ENCODE results near the gene PDE1C. TPM values are rescaled to one million over a fixed set of nuclear protein-coding genes. Genes with fewer than 3 reads are reported as not detected.

The PDE1C gene
- total RNA-seq, 1 donor from 2014 or later, result 1.2 TPM

GRCh38 chr7:32074787-32075585 is 4.8 kb upstream of the PDE1C start:
- no peak for DNase-seq

- no peak for DNase-seq
These were observed 3.3 kb upstream of the PDE1C start for GRCh38 chr7:32073533-32073932.

GRCh38 chr7:32072397-32072796 is 2.2 kb upstream of the PDE1C start:
- DNase-seq, result no peak

GRCh38 chr7:32071466-32072091 is 1.4 kb upstream of the PDE1C start:
- no peak for DNase-seq

- no peak for DNase-seq
These were observed 179 bp downstream of the PDE1C start for GRCh38 chr7:32070051-32070405.

- DNase-seq, result no peak
These were observed 1.0 kb downstream of the PDE1C start for GRCh38 chr7:32069116-32069650.

GRCh38 chr7:32068411-32069101 is 1.7 kb downstream of the PDE1C start:
- no peak for DNase-seq

- DNase-seq, result no peak
These were observed 3.8 kb downstream of the PDE1C start for GRCh38 chr7:32066441-32066840.

- DNase-seq, result no peak
These were observed 6.6 kb downstream of the PDE1C start for GRCh38 chr7:32063614-32064013.

GRCh38 chr7:32062150-32062549 is 8.1 kb downstream of the PDE1C start:
- peak; percentile 63 for DNase-seq

- DNase-seq, result no peak
These were observed 8.9 kb downstream of the PDE1C start for GRCh38 chr7:32061346-32061745.

- no peak for DNase-seq
These were observed 10.8 kb downstream of the PDE1C start for GRCh38 chr7:32059289-32060011.

- DNase-seq, result no peak
These were observed 12.2 kb downstream of the PDE1C start for GRCh38 chr7:32058002-32058401.

GRCh38 chr7:32056767-32057166 is 13.4 kb downstream of the PDE1C start:
- DNase-seq, result no peak

- no peak for DNase-seq
These were observed 17.0 kb downstream of the PDE1C start for GRCh38 chr7:32053204-32053603.

- DNase-seq, result no peak
These were observed 19.1 kb downstream of the PDE1C start for GRCh38 chr7:32051128-32051527.

- no peak for DNase-seq
These were observed 20.6 kb downstream of the PDE1C start for GRCh38 chr7:32049599-32049998.

- DNase-seq, result no peak
These were observed 21.2 kb downstream of the PDE1C start for GRCh38 chr7:32048970-32049491.

- DNase-seq, result no peak
These were observed 22.4 kb downstream of the PDE1C start for GRCh38 chr7:32047801-32048200.

- DNase-seq, result no peak
These were observed 23.1 kb downstream of the PDE1C start for GRCh38 chr7:32047075-32047474.

- DNase-seq, result no peak
These were observed 25.0 kb downstream of the PDE1C start for GRCh38 chr7:32045228-32045627.

GRCh38 chr7:32044739-32045138 is 25.5 kb downstream of the PDE1C start:
- DNase-seq, result no peak

GRCh38 chr7:32043688-32044087 is 26.5 kb downstream of the PDE1C start:
- DNase-seq, result no peak
